Endodermal cell (in vitro differentiated cells): ENCODE measurements around the gene ZNF827. TPM values are rescaled to one million over a fixed set of nuclear protein-coding genes. Genes with fewer than 3 reads are reported as not detected.
A peak's percentile ranks its signal among the peaks of the same experiment; 100 is the strongest.

ENCODE experiments used
- DNase-seq: peaks from one replicate; pipeline ENCODE4 v3.0.0-alpha.2; 2017
- H3K27ac ChIP-seq: 2 replicates; pipeline ENCODE4 v1.5.1; 2013; ENCODE audit warnings: mild to moderate bottlenecking, low read depth, low read length, moderate library complexity
- H3K27me3 ChIP-seq: 2 replicates; pipeline ENCODE4 v1.6.1; 2013; ENCODE audit warnings: mild to moderate bottlenecking, low read length, moderate library complexity; ENCODE audit not compliant: insufficient read depth, control insufficient read depth, poor library complexity, severe bottlenecking
- H3K36me3 ChIP-seq: 2 replicates; pipeline ENCODE4 v1.7.0; 2013; ENCODE audit warnings: mild to moderate bottlenecking, low read length, moderate library complexity; ENCODE audit not compliant: control insufficient read depth, insufficient read depth
- H3K4me1 ChIP-seq: one replicate; pipeline ENCODE4 v1.7.0; 2013; ENCODE audit warnings: low read length; ENCODE audit not compliant: control insufficient read depth, insufficient read depth
- H3K4me3 ChIP-seq: 2 replicates; pipeline ENCODE4 v1.5.1; 2013; ENCODE audit warnings: mild to moderate bottlenecking, low read length, moderate library complexity
- H3K9ac ChIP-seq: 2 replicates; pipeline ENCODE4 v1.6.1; 2013; ENCODE audit warnings: mild to moderate bottlenecking, low read length, moderate library complexity; ENCODE audit not compliant: poor library complexity, severe bottlenecking; ENCODE audit errors: extremely low read depth
- H3K9me3 ChIP-seq: 2 replicates; pipeline ENCODE4 v1.6.1; 2013; ENCODE audit warnings: mild to moderate bottlenecking, low read length, moderate library complexity; ENCODE audit not compliant: control insufficient read depth
- H3K27ac Mint-ChIP-seq: 2 replicates; pipeline ENCODE4 v1.8.0; 2020; ENCODE audit warnings: mixed read lengths
- H3K27me3 Mint-ChIP-seq: 2 replicates; pipeline ENCODE4 v1.8.0; 2021; ENCODE audit warnings: mild to moderate bottlenecking, mixed read lengths; ENCODE audit not compliant: insufficient read depth
- H3K36me3 Mint-ChIP-seq: 2 replicates; pipeline ENCODE4 v1.8.0; 2020; ENCODE audit warnings: low read depth, mixed read lengths
- H3K4me1 Mint-ChIP-seq: 2 replicates; pipeline ENCODE4 v1.8.0; 2020; ENCODE audit warnings: mixed read lengths
- H3K4me3 Mint-ChIP-seq: 2 replicates; pipeline ENCODE4 v1.8.0; 2020; ENCODE audit warnings: mild to moderate bottlenecking, moderate library complexity, mixed read lengths
- H3K9me3 Mint-ChIP-seq: 2 replicates; pipeline ENCODE4 v1.8.0; 2020; ENCODE audit warnings: mild to moderate bottlenecking, mixed read lengths
- CTCF ChIP-seq: fragments of 200-600 bp; sonication (generic); conservative IDR thresholded peaks from 2 replicates; pipeline ENCODE4 v1.5.0; 2021; ENCODE audit warnings: antibody characterized with exemption, mild to moderate bottlenecking
- WGBS, 2 experiments: methylation state at CpG; one replicate each; pipeline versions ENCODE4 v1.1.5 to v1.1.7; 2013; ENCODE audit warnings: missing lambda C conversion rate in 2 of 2, mixed read lengths in 1 of 2; ENCODE audit not compliant: insufficient coverage in 1 of 2, insufficient read length in 1 of 2; 5-methylcytosine and 5-hydroxymethylcytosine counted together
- total RNA-seq, 2 donors: library from RNA; stranded (reverse); fragmentation: NEBNext Ultra II Directional in 1 of 2; extraction: Animal tissue kit (Norgen Biotek cat#: 25700) in 1 of 2; gene quantifications; 2 replicates in 1 of 2; 3 replicates in 1 of 2; pipeline ENCODE4 v1.2.1, GENCODE V29; 2021

Gene ZNF827
- total RNA-seq, 2 donors from 2014 or later: 33.0 to 34.9 TPM

GRCh38 chr4:145820407-145820806 is 118.2 kb downstream of the ZNF827 start:
- peaks cover 15% of the 10 kb centered on the region for H3K4me1 Mint-ChIP-seq
- H3K4me3 ChIP-seq: no peak overlapping the region

GRCh38 chr4:145819853-145820181 is 118.8 kb downstream of the ZNF827 start:
- peak overlapping the region; percentile 15 for H3K27ac Mint-ChIP-seq
- peaks cover 54% of the 10 kb centered on the region for H3K36me3 Mint-ChIP-seq
- H3K9me3 ChIP-seq: no peaks in the 10 kb centered on the region
- peaks cover 60% of the 10 kb centered on the region for H3K36me3 ChIP-seq
- H3K4me3 Mint-ChIP-seq: no peak overlapping the region
- no peak overlapping the region for H3K9ac ChIP-seq
- no peaks in the 10 kb centered on the region for H3K27me3 ChIP-seq
- no peak overlapping the region for H3K27ac ChIP-seq
- no peak for DNase-seq
- 94 to 95% methylated on average over 5 of the region's 5 CpGs for WGBS, 2 experiments
- no peaks in the 10 kb centered on the region for H3K4me1 ChIP-seq
- no peaks in the 10 kb centered on the region for H3K9me3 Mint-ChIP-seq
- TF ChIP-seq CTCF: no peak
- peaks cover 9% of the 10 kb centered on the region for H3K4me1 Mint-ChIP-seq
- H3K4me3 ChIP-seq: no peak overlapping the region
- H3K27me3 Mint-ChIP-seq: no peaks in the 10 kb centered on the region

More at GRCh38 chr4:145820407-145820806, 118.2 kb downstream of the ZNF827 start:
- no peaks in the 10 kb centered on the region for H3K9me3 Mint-ChIP-seq
- Histone ChIP-seq H3K27ac (no peak overlapping the region), H3K9me3 (no peaks in the 10 kb centered on the region), H3K27me3 (no peaks in the 10 kb centered on the region), H3K4me1 (no peaks in the 10 kb centered on the region), H3K36me3 (peaks cover 57% of the 10 kb centered on the region), H3K9ac (no peak overlapping the region)
- H3K4me3 Mint-ChIP-seq: no peak overlapping the region
- no peak overlapping the region for H3K27ac Mint-ChIP-seq
- WGBS, 2 experiments: 94 to 100% methylated on average over 2 to 3 of the region's 3 CpGs
- H3K36me3 Mint-ChIP-seq: peaks cover 51% of the 10 kb centered on the region
- H3K27me3 Mint-ChIP-seq: no peaks in the 10 kb centered on the region
- DNase-seq: no peak
- TF ChIP-seq CTCF: no peak

- H3K4me3 Mint-ChIP-seq: no peak overlapping the region
- Histone ChIP-seq H3K4me3 (no peak overlapping the region), H3K9ac (no peak overlapping the region), H3K36me3 (peaks cover 63% of the 10 kb centered on the region), H3K27me3 (no peaks in the 10 kb centered on the region), H3K9me3 (no peaks in the 10 kb centered on the region), H3K4me1 (no peaks in the 10 kb centered on the region), H3K27ac (no peak overlapping the region)
- DNase-seq: no peak
- 95 to 96% methylated on average over 7 to 10 of the region's 10 CpGs for WGBS, 2 experiments
- no peaks in the 10 kb centered on the region for H3K27me3 Mint-ChIP-seq
- TF ChIP-seq CTCF: no peak
- peaks cover 58% of the 10 kb centered on the region for H3K36me3 Mint-ChIP-seq
- H3K27ac Mint-ChIP-seq: no peak overlapping the region
- H3K9me3 Mint-ChIP-seq: no peaks in the 10 kb centered on the region
- H3K4me1 Mint-ChIP-seq: peaks cover 4% of the 10 kb centered on the region
Measured at GRCh38 chr4:145819101-145819852, 119.3 kb downstream of the ZNF827 start.
